D721Med (cell line): Measurements from ENCODE around the gene ALOX5.
"Not testable (repeated sequence)": the region's sequence is repeated elsewhere in the genome, so short reads cannot be mapped to it uniquely, and the experiment has no call there.

ENCODE experiments used
- DNase-seq: peaks from one replicate; pipeline ENCODE4 v3.0.0; 2011; ENCODE audit warnings: low spot score; ENCODE audit not compliant: insufficient read length
- FAIRE-seq: peaks from 2 replicates; lab custom pipeline; 2011; peaks lifted over from hg19 to GRCh38; lab: Jason Lieb, UNC
- TF ChIP-seq, protein P1 (sequence below): IDR thresholded peaks from 2 replicates; pipeline ENCODE4 v1.5.1; 2012; ENCODE audit warnings: mild to moderate bottlenecking, control low read depth; ENCODE audit not compliant: insufficient read depth; ENCODE audit errors: missing control alignments

ALOX5 gene

DNA sequence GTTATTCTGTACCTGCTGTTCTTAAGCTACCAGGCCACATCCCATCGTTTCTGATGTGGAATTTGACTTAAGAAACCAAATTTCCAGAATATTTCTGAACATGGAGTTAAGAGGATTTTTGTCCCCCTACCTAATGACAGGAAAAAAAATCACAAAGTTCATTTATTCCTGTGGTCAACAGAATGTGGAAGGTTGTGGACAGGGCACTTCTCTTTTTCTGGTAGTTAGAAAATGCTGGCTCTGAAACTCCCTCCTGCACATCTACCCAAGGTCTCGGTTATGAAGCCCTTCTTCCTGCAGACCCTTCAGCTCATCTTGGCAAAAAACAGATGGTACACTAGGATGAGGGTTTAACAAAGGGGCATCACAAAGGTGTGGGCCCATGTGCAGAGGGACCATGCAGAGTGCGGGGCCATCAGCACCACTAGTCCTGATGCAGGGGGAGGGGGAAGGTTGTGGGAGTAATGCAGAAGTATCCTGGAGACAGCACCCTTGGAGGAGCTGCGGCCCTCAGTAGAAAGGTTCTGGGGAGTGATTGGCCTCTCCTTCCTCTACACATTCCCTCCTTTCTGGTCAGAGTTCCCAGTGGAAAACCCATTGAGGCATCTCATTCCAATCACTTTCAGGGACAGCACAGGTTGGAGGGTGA is 9.8 kb downstream of the ALOX5 start:
- no peak for DNase-seq
- FAIRE-seq = no peak
- TF ChIP-seq, protein P1, sequence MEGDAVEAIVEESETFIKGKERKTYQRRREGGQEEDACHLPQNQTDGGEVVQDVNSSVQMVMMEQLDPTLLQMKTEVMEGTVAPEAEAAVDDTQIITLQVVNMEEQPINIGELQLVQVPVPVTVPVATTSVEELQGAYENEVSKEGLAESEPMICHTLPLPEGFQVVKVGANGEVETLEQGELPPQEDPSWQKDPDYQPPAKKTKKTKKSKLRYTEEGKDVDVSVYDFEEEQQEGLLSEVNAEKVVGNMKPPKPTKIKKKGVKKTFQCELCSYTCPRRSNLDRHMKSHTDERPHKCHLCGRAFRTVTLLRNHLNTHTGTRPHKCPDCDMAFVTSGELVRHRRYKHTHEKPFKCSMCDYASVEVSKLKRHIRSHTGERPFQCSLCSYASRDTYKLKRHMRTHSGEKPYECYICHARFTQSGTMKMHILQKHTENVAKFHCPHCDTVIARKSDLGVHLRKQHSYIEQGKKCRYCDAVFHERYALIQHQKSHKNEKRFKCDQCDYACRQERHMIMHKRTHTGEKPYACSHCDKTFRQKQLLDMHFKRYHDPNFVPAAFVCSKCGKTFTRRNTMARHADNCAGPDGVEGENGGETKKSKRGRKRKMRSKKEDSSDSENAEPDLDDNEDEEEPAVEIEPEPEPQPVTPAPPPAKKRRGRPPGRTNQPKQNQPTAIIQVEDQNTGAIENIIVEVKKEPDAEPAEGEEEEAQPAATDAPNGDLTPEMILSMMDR = no peak

DNA sequence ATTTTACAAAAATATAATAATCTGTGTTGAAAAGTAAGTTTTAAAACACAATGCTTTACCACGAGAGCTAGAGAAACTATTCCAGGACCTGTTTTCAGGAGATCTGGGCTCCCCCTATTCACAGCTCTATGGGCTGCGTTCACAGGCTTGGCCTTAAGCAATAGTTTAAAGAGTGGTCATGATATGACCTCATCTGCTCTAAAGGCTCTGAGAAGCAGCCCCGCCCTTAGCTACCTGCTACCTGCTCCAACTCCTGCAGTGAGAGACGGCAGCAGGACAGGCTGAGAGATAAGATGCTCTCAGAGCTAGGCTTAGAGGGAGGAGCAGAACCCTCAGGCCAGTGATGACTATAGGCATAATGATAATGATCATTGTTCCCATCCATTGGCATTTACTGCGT is 12.6 kb downstream of the ALOX5 start:
- TF ChIP-seq, protein P1 = no peak
- FAIRE-seq = no peak

DNA sequence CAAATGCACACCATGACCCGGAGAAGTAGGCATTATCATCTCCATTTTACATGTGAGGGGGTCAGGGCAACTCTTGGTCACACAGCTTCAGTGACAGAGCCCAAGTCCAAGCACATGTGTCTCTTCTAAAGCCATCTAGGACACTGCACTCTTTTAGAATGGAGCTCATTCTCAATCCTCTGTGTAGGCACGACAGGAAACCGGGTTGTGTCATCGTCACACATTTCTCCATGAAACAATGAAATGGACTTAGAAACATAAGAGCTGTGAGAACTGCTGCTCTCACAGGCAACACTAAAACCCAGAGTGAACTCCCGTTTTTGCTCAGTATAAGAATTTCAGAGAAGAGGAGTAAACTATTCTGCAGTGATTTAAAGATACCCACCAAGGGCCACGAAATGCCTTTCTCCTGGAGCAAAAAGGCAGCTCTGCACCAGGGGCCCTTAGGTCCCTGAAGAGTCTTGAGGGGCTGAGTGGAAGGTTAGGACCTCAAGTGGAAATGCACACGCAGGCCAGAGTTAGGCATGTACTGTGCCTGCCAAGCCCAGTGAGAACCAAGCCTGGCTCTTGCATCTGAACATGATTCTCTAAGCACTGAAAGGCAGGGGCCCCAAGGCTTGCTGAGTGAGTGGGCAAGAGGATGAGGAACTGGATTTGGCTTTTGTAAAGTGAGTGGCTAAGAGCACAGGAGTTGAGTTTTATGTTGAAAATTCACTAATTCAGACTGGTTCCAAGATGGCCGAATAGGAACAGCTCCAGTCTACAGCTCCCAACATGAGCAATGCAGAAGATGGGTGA is 13.3 kb downstream of the ALOX5 start:
- FAIRE-seq = no peak
- DNase-seq = no peak
- TF ChIP-seq, protein P1 = no peak

More for the DNA sequence above, 12.6 kb downstream of the ALOX5 start:
- DNase-seq = no peak

DNA sequence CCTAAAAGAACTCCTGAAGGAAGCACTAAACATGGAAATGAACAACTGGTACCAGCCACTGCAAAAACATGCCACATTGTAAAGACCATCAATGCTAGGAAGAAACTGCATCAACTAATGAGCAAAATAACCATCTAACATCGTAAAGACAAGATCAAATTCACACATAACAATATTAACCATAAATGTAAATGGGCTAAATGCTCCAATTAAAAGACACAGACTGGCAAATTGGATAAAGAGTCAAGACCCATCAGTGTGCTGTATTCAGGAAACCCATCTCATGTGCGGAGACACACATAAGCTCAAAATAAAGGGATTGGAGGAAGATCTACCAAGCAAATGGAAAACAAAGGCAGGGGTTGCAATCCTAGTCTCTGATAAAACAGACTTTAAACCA is 15.7 kb downstream of the ALOX5 start:
- not testable (repeated sequence) for DNase-seq, FAIRE-seq

DNA sequence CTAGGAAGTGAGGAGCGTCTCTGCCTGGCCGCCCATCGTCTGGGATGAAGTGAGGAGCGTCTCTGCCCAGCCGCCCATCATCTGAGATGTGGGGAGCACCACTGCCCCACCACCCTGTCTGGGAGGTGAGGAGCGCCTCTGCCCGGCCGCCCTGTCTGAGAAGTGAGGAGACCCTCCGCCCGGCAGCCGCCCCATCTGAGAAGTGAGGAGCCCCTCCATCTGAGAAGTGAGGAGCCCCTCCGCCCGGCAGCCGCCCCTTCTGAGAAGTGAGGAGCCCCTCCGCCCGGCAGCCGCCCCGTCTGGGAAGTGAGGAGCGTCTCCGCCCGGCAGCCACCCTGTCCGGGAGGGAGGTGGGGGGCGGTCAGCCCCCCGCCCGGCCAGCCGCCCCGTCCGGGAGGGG is 17.6 kb downstream of the ALOX5 start:
- DNase-seq, FAIRE-seq: not testable (repeated sequence)

DNA sequence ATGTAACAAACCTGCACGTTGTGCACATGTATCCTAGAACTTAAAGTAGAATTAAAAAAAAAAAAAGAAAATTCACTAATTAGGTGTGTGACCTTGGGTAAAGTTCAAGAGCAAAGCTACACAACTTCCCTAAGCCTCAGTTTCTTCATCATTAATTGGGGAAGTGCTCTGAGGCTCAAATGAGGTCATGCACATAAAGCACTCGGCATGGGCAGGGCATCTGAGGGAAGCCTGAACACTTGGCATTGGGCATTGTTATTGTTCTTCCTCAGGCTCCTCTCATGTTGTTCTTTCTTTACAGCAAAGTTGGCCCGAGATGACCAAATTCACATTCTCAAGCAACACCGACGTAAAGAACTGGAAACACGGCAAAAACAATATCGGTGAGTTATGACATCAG is 21.5 kb downstream of the ALOX5 start:
- no peak for FAIRE-seq

DNA sequence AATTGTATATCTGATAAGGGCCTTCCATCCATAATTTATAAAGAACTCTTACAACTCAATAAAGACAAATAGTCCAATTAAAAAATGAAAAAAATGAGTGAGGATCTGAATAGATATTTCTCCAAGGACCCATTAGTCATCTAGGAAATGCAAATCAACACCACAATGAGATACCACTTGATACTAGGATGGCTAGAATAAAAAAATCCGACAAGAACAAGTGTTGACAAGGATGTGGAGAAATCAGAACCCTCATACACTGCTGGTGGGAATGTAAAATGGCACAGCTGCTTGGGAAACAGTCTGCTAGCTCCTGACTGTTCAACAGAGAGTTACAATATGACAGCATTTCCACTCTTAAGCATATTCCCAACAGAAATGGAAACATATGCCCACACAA is 24.6 kb downstream of the ALOX5 start:
- TF ChIP-seq, protein P1 = no peak
- no peak for FAIRE-seq
- DNase-seq = no peak

More for the DNA sequence above, 21.5 kb downstream of the ALOX5 start:
- TF ChIP-seq, protein P1 = no peak
- no peak for DNase-seq

DNA sequence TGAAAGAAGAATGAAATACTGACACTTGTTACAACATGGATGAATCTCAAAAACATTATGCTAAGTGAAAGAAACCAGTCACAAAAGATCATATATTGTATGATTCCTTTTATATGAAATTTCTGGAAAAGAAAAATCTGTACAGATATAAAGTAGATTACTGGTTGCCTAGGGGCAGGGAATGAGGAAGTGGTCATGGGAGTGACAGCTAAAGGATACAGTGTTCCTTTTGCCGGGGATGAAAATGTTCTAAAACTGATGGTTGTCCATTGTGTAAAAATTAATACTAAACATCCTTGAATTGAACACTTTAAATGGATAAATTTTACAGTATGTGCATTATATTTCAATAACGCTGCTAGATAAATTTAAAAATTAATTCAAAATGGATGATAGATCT is 25.1 kb downstream of the ALOX5 start:
- TF ChIP-seq, protein P1 = no peak
- no peak for FAIRE-seq
- DNase-seq = no peak
